Hippocampal formation (tissue), 2 donors: ENCODE data around the gene C1QTNF9.
"Not testable (repeated sequence)": the region's sequence is repeated elsewhere in the genome, so short reads cannot be mapped to it uniquely, and the experiment has no call there.

Source experiments
- DNase-seq, 2 donors: peaks; one replicate each; lab custom pipeline; 2025; lab: John Stamatoyannopoulos, UW

The C1QTNF9 gene

GRCh38 chr13:24282256-24282655, 27.1 kb upstream of the C1QTNF9 start:
- no peak for DNase-seq

DNA sequence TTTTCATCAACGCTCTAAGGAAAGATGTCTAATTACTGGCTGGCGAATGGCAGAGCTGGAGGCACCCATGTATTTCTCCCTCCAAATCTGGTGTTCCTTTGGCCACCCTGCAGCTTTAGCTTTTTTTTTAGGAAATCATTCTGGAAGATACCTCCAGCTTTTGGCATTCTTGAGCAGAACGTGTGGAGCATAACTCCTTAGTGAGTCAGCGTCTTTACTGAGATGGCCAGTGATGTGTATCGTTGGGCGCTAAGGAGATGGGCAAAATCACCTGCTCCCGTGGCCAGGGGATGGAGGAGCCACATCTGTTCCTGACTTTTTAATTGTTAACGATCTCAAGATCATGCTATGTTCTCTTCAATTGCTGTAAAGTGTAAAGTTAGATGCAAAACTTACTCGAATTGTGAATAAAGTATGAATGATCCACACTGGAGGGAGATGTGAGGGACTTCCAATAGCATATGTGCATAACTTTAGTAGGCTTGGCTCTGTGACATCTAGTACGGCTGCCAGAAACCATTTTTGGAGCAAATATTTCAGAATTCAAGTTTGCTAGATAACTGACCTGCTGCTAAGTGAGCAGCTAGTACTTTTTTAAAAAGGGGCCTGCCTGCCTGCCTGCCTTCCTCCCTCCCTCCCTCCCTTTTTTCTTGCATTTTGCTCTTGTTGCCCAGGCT, 24.4 kb upstream of the C1QTNF9 start:
- no peak for DNase-seq

DNA sequence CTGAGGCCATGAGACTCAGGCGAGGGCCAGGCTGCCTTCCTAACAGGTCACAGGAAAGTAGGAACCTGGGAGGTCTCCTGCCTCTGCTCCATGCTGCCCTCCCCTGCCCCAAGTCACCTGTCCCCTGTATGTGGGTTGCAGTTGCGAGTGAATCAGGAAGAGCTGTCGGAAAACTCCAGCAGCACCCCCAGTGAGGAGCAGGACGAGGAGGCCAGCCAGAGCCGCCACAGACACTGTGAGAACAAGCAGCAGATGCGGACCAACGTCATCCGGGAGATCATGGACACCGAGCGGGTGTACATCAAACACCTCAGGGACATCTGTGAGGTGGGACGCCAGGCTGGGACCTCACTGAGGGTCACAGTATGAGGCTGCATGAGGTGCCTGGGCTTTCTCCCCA, 22.8 kb upstream of the C1QTNF9 start:
- no peak for DNase-seq

DNA sequence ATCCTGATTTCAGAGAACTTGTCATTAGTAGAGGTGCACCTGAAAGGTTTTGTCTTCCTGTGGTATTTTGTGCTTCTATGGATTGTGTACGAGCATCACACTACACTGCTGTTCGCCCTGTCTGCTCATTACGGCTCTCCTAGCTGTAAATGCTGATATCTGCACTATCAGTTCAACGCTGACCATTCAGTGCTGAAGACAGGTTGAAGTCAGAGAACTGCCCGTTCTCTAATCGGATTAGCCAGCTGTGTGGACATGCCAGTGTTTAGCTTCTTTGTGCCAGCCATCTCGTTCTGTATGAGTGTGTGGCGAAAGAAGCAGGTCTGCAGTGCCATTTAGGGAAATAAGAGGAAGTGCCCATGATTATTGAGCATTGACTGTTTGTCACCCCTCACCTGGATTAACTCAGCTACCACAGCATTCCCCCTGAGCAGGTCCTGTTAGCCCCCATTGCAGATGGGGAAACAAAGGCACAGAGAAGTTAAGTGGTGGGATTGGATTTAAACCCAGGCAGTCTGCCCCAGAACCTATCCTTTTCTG, 21.6 kb upstream of the C1QTNF9 start:
- no peak for DNase-seq

DNA sequence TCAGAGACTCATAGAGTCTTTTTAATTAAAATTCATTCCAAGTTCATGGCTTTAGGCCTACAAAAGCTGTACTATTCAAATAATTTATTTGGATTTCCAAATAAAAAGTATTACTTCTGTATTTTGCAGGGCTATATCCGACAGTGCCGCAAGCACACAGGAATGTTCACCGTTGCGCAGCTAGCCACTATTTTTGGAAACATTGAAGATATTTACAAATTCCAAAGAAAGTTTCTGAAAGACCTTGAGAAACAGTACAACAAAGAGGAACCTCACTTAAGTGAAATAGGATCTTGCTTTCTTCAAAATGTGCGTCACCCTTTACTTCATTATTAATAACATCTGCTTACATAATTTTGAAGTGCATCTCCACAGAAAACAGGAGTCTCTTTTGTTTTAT, 20.5 kb upstream of the C1QTNF9 start:
- DNase-seq = no peak

DNA sequence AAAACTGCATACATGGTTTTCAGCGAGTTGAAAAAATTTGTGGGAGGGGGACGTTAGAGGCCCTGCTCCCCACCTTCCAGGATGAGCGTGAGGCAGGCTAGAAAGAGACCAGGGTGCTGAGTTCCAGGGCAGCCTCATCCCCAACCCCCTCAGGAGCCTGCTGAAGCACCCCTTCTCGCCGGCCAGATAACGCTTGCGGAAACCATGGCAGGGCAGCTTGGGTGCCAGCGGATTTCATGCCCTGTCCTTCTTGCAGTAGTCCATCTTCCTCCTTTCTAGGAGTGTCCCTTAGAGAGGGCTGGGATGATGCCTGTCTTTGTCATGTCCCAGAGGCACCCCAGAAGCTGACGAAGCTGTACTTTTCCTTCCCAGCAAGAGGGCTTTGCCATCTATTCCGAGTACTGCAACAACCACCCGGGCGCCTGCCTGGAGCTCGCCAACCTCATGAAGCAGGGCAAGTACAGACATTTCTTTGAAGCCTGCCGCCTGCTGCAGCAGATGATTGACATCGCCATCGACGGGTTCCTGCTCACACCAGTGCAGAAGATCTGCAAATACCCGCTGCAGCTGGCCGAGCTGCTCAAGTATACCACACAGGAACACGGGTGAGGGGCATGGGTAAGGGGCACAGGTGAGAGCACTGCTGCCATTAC, 19.0 kb upstream of the C1QTNF9 start:
- no peak for DNase-seq

GRCh38 chr13:24292481-24292880, 16.9 kb upstream of the C1QTNF9 start:
- DNase-seq = no peak

DNA sequence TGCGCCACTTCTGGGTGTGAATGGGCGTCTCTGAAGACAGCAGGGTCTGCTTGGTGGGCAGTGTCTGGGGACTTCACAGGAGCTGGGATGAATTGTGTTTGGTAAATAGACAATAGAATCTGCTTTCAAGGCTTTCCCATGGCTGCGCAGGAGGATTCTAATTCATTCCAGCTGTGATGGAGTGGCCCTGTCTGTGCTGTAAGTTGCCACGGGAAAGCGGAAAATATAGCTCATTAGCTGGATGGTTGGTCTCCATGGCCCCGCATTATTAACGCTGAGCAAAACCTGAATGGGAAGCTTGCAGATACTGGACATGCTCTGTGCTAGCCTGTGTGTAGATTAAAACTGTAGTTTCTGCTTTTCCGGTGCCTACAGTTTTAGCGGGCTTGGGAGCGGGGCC, 15.6 kb upstream of the C1QTNF9 start:
- DNase-seq = no peak

DNA sequence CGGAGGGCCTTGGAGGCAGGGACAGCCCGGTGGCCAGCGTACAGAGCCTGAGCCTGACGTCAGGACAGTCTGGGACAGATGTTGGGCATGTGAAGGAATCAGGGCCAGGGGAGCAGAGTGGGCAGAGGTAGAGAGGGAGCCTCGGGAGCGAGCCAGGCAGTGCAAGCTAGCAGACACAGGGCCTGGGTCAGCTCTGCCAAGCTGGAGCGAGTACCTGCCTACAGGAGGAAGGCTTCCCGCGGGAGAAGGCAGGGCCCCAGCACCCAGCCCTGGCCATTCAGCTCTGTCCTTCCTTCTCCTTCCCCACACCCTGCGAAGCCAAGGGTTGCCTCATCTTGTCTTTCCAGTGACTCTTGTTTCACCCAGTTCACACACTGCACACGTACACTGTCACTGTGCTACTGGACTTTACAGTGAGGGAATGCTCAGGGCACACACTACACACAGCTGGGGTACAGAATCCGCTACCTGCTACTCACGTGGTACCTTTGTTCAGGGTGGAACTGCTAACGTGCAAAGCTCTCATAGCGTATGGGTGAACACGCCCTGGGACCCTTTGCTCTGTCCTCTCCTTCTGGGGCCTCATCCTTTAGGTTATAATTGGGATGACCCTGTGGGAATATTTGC, 9.8 kb upstream of the C1QTNF9 start:
- DNase-seq = no peak

- DNase-seq = no peak
Measured at GRCh38 chr13:24301434-24301833, 7.9 kb upstream of the C1QTNF9 start.

GRCh38 chr13:24301911-24302310, 7.5 kb upstream of the C1QTNF9 start:
- DNase-seq = no peak

DNA sequence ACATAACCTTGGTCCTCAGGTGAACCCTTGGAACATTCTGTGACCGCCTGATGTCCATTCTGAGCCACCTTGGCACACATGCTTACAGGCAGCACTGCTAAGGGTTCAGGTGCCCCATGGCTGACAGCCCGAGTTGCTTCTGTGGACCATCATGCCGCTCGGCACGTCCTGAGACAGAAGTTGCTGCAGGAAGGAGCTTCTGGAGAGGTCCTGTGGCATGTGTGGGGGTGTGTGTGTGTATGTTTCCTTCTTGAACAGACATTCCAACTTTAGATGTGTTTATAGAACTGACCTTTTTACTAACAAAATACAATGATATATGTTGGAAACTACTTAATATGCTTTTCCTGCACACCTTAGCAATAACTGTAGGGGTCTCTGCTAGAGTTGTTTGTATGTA, 4.8 kb upstream of the C1QTNF9 start:
- no peak for DNase-seq

GRCh38 chr13:24306632-24307031, 2.7 kb upstream of the C1QTNF9 start:
- no peak for DNase-seq

DNA sequence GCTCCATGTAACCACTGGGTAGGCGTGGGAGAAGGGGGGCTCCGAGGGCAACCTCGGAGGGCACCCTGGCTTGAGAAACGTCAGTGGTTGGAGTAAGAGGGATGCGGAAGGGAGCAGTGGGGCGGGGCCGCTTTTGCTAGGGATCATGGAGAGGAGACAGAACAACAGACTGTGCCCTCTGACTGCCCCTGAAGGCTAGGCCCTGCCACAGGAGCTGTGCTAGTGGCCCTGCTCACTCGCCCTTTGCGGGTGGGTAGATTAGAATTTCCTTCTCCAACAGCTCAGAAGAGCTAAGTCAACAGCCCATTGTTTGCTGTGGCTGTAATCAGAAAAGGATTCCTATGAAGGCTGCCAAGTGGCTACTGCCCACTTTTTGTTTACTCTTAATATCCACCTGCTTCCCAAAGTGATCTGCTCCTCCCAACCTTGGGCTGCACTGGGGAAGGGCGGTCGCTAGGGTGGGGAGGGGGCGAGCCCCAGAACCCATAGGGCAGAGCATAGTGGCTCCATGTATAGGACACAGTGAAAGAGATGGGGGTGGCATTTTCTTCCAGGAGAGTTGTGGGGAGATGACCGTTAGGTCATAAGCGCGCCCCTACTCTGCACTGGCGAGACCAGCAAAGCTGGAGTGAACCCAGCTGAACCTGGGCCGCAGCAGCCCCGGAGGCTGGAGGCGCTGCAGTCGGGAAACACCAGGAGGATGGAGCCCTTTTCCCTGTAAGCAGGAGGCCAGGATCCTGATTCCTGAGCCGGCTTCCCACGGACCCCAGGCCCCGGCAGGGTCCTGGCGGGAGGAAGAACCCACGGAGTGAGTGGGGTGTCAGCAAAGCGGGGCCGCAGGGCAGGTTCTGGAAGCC, 1.9 kb upstream of the C1QTNF9 start:
- no peak for DNase-seq

- no peak for DNase-seq
Measured at GRCh38 chr13:24308068-24308445, 1.3 kb upstream of the C1QTNF9 start.

GRCh38 chr13:24308488-24309020, 826 bp upstream of the C1QTNF9 start:
- DNase-seq = no peak

- no peak for DNase-seq
Measured at GRCh38 chr13:24313439-24313838, 4.1 kb downstream of the C1QTNF9 start.

GRCh38 chr13:24317835-24318234, 8.5 kb downstream of the C1QTNF9 start:
- not testable (repeated sequence) for DNase-seq

GRCh38 chr13:24318878-24319277, 9.5 kb downstream of the C1QTNF9 start:
- DNase-seq = not testable (repeated sequence)

- not testable (repeated sequence) for DNase-seq
Measured at GRCh38 chr13:24319641-24320040, 10.3 kb downstream of the C1QTNF9 start.

DNA sequence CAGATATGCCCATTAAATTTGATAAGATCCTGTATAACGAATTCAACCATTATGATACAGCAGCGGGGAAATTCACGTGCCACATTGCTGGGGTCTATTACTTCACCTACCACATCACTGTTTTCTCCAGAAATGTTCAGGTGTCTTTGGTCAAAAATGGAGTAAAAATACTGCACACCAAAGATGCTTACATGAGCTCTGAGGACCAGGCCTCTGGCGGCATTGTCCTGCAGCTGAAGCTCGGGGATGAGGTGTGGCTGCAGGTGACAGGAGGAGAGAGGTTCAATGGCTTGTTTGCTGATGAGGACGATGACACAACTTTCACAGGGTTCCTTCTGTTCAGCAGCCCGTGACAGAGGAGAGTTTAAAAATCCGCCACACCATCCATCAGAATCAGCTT, 12.0 kb downstream of the C1QTNF9 start:
- DNase-seq = not testable (repeated sequence)

DNA sequence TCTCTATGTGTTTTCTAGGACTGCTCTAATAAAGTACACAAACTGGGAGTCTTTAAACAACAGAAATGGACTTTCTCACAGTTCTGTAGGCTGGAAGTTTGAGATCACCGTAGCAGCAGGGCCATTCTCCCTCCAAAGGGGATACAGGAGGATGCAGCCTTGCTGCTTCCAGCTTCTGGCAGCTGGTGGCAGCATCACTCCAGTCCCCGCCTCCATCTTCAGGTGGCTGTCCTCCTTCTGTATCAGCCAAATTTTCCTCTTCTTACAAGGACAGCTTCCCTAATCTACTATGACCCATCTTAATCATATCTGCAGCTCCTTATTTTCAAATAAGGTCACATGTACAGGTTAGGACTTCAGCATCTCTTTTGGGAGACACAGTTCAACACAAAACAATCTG, 13.1 kb downstream of the C1QTNF9 start:
- DNase-seq = not testable (repeated sequence)
